Pancreas (tissue), 10 donors: ENCODE measurements around the gene CTTNBP2. TPM values are rescaled to one million over a fixed set of nuclear protein-coding genes. Genes with fewer than 3 reads are reported as not detected.

ENCODE experiments used
- ATAC-seq, 4 donors: fragments of 200-7000 bp; cut with Tn5 transposase; one replicate each; pipeline versions ENCODE4 v1.8.0 to v1.9.1; 2020; ENCODE audit warnings: mild to moderate bottlenecking in 4 of 4, moderate library complexity in 4 of 4
- DNase-seq, 6 donors: peaks; one replicate each; pipeline ENCODE4 v3.0.0-alpha.2; 2020
- FAIRE-seq: peaks from 2 replicates; lab custom pipeline; 2012; peaks lifted over from hg19 to GRCh38; lab: Jason Lieb, UNC
- H3K27ac ChIP-seq, 4 donors: fragments of 200-600 bp; sonication (generic); 1 replicate in 3 of 4; 2 replicates in 1 of 4; pipeline versions ENCODE4 v1.5.0 to v1.8.0; 2020
- H3K27me3 ChIP-seq, 4 donors: fragments of 200-600 bp; one replicate each; pipeline ENCODE4 v1.8.0; 2021
- H3K36me3 ChIP-seq, 3 donors: fragments of 200-600 bp; sonication (generic) in 1 of 3; one replicate each; pipeline versions ENCODE4 v1.5.0 to v1.8.0; 2020 to 2021
- H3K4me1 ChIP-seq, 3 donors: fragments of 200-600 bp; one replicate each; pipeline ENCODE4 v1.8.0; 2021
- H3K4me3 ChIP-seq, 4 donors: fragments of 200-600 bp; sonication (generic) in 2 of 4; one replicate each; pipeline versions ENCODE4 v1.5.0 to v1.8.0; 2020 to 2021
- H3K9me3 ChIP-seq, 4 donors: fragments of 200-600 bp; one replicate each; pipeline ENCODE4 v1.8.0; 2021
- CTCF ChIP-seq, 4 donors: fragments of 200-600 bp; sonication (generic) in 3 of 4; IDR thresholded peaks; one replicate each; pipeline versions ENCODE4 v1.5.0 to v1.8.0; 2021; ENCODE audit warnings: antibody characterized with exemption in 4 of 4
- WGBS, 2 donors: extraction: QIAGEN DNeasy Blood & Tissue Kit; methylation state at CpG; one replicate each; pipeline ENCODE4 v1.1.7; 2013; 5-methylcytosine and 5-hydroxymethylcytosine counted together
- intact Hi-C, 3 donors: fragments of 100-400 bp; cut with DNase I; formaldehyde crosslinking; loops; one replicate each; pipeline versions ENCODE4 v1.11.1 to v1.14.2; 2022
- polyA plus RNA-seq, 2 donors: library from polyadenylated mRNA; stranded (reverse); fragments of 200-250 nt; gene quantifications; one replicate each; pipeline ENCODE4 v1.2.3, GENCODE V29; 2013
- total RNA-seq, 6 donors: library from RNA; stranded (reverse); fragmentation: NEBNext Ultra II Directional in 4 of 6; extraction: Animal tissue kit (Norgen Biotek cat#: 25700) in 4 of 6; gene quantifications; one replicate each; pipeline versions ENCODE4 v1.2.1 to v1.2.4, GENCODE V29; 2021 to 2023
- donor health status: healthy with polysubstance abuse.
- donor health status: DM: no; HTN: no; CAD: no; lungs with moderate emphysema.
- donor health status: DM: no; HTN: no; CAD: no.
- donor health status: control.
- donor health status: control.
- donor health status: Bipolar disorder and iron deficiency.
- donor health status: DM: yes; HTN: yes; CAD: no.
- donor health status: DM: no; HTN: no; CAD: no.
- donor health status: DM: no; HTN: no; CAD: no.
- donor health status: DM: yes; HTN: yes; CAD: no.

Gene CTTNBP2
- total and polyA plus RNA-seq, 8 donors, result 4.8 to 15.4 (median 10.5) TPM

GRCh38 chr7:117800841-117801240 lies 72.4 kb downstream of the CTTNBP2 start:
- 72 to 83% methylated on average over 1 of the region's 1 CpG for WGBS, 2 donors
- peaks cover 0 to 9% (median 0%) of the 10 kb centered on the region in 3 donors for H3K4me1 ChIP-seq
- no peak for FAIRE-seq

GRCh38 chr7:117800406-117800805 lies 72.8 kb downstream of the CTTNBP2 start:
- Histone ChIP-seq H3K4me3 (no peak overlapping the region), H3K27me3 (no peaks in the 10 kb centered on the region), H3K27ac (no peak overlapping the region), H3K4me1 (peaks cover 0 to 6% (median 0%) of the 10 kb centered on the region in 3 donors), H3K36me3 (no peaks in the 10 kb centered on the region), H3K9me3 (no peaks in the 10 kb centered on the region)
- no peak for TF ChIP-seq CTCF (IDR thresholded peaks at IDR 0.05)
- ATAC-seq, result peak in 1 of 4 donors; percentile 52
- DNase-seq, result no peak
- no peak for FAIRE-seq
- intact Hi-C loops, result no loop called here
- 69 to 74% methylated on average over 3 of the region's 3 CpGs for WGBS, 2 donors

More at GRCh38 chr7:117800841-117801240, 72.4 kb downstream of the CTTNBP2 start:
- H3K4me3 ChIP-seq, result no peak overlapping the region
- DNase-seq (no peak), ATAC-seq (no peak)
- no peak for TF ChIP-seq CTCF (IDR thresholded peaks at IDR 0.05)
- intact Hi-C loops, result no loop called here
- H3K36me3 ChIP-seq, result no peaks in the 10 kb centered on the region
- no peaks in the 10 kb centered on the region for H3K9me3 ChIP-seq
- no peaks in the 10 kb centered on the region for H3K27me3 ChIP-seq
- H3K27ac ChIP-seq, result no peak overlapping the region

- DNase-seq (no peak), FAIRE-seq (no peak), ATAC-seq (no peak)
- Histone ChIP-seq H3K9me3 (no peaks in the 10 kb centered on the region), H3K36me3 (peaks cover 0 to 2% (median 0%) of the 10 kb centered on the region in 3 donors), H3K4me3 (no peak overlapping the region), H3K4me1 (no peaks in the 10 kb centered on the region), H3K27me3 (no peaks in the 10 kb centered on the region), H3K27ac (no peak overlapping the region)
- intact Hi-C loops, result no loop called here
- WGBS, 2 donors, result 61 to 74% methylated on average over 1 of the region's 1 CpG
- no peak for TF ChIP-seq CTCF (IDR thresholded peaks at IDR 0.05)
These were observed 76.4 kb downstream of the CTTNBP2 start for GRCh38 chr7:117796889-117797288.

- Histone ChIP-seq H3K36me3 (peaks cover 0 to 4% (median 0%) of the 10 kb centered on the region in 3 donors), H3K9me3 (no peaks in the 10 kb centered on the region), H3K4me3 (no peak overlapping the region), H3K4me1 (no peaks in the 10 kb centered on the region), H3K27ac (no peak overlapping the region), H3K27me3 (no peaks in the 10 kb centered on the region)
- FAIRE-seq (no peak), ATAC-seq (no peak), DNase-seq (no peak)
- no peak for TF ChIP-seq CTCF (IDR thresholded peaks at IDR 0.05)
- intact Hi-C loops, result no loop called here
- 90 to 96% methylated on average over 2 of the region's 2 CpGs for WGBS, 2 donors
These were observed 79.3 kb downstream of the CTTNBP2 start for GRCh38 chr7:117793976-117794375.

- Histone ChIP-seq H3K27me3 (no peaks in the 10 kb centered on the region), H3K4me1 (no peaks in the 10 kb centered on the region), H3K4me3 (no peak overlapping the region), H3K9me3 (no peaks in the 10 kb centered on the region), H3K27ac (no peak overlapping the region), H3K36me3 (peaks cover 0 to 4% (median 0%) of the 10 kb centered on the region in 3 donors)
- no peak for DNase-seq
- FAIRE-seq, result no peak
- no peak for TF ChIP-seq CTCF (IDR thresholded peaks at IDR 0.05)
- intact Hi-C loops, result no loop called here
- ATAC-seq, result no peak
- 94 to 98% methylated on average over 3 of the region's 3 CpGs for WGBS, 2 donors
These were observed 79.7 kb downstream of the CTTNBP2 start for GRCh38 chr7:117793521-117793920.
